HepG2 (cell line): Measurements from ENCODE around the gene AGTPBP1. TPM values are rescaled to one million over a fixed set of nuclear protein-coding genes. Genes with fewer than 3 reads are reported as not detected.

Experiments
- ARID5B ChIP-seq: IDR thresholded peaks from 2 replicates; pipeline ENCODE4 v1.4.0; 2020; ENCODE audit warnings: mild to moderate bottlenecking, missing genetic modification reagents
- ATF7 ChIP-seq, 2 experiments: fragments of 450-650 bp in 1 of 2; sonication (generic) in 1 of 2; formaldehyde crosslinking in 1 of 2; IDR thresholded peaks; 2 replicates each; pipeline versions ENCODE4 v1.4.0 to v1.6.1; 2016 to 2020; ENCODE audit warnings: antibody characterized with exemption in 1 of 2, mild to moderate bottlenecking in 1 of 2, missing genetic modification reagents in 1 of 2
- CREB3 ChIP-seq: sonication (generic); formaldehyde crosslinking; IDR thresholded peaks from 2 replicates; pipeline ENCODE4 v1.5.0; 2020; ENCODE audit warnings: missing genetic modification reagents
- GATAD2A ChIP-seq: IDR thresholded peaks from 2 replicates; pipeline ENCODE4 v1.6.1; 2016
- HOXD1 ChIP-seq: sonication (generic); formaldehyde crosslinking; IDR thresholded peaks from 2 replicates; pipeline ENCODE4 v1.5.0; 2020; ENCODE audit warnings: missing genetic modification reagents
- IKZF4 ChIP-seq: sonication (generic); formaldehyde crosslinking; IDR thresholded peaks from 2 replicates; pipeline ENCODE4 v1.5.1; 2020; ENCODE audit warnings: borderline replicate concordance, mild to moderate bottlenecking, low read depth, missing genetic modification reagents; ENCODE audit errors: not compliant biosample characterization
- PHF21A ChIP-seq: sonication (generic); formaldehyde crosslinking; IDR thresholded peaks from 2 replicates; pipeline ENCODE4 v1.5.0; 2020; ENCODE audit warnings: mild to moderate bottlenecking, missing genetic modification reagents
- PITX1 ChIP-seq: sonication (generic); formaldehyde crosslinking; IDR thresholded peaks from 2 replicates; pipeline ENCODE4 v1.5.1; 2020; ENCODE audit warnings: mild to moderate bottlenecking, missing genetic modification reagents
- POGZ ChIP-seq: sonication (generic); formaldehyde crosslinking; IDR thresholded peaks from 2 replicates; pipeline ENCODE4 v1.4.0; 2020; ENCODE audit warnings: mild to moderate bottlenecking, missing genetic modification reagents
- SMAD9 ChIP-seq: sonication (generic); formaldehyde crosslinking; IDR thresholded peaks from 2 replicates; pipeline ENCODE4 v1.5.1; 2020; ENCODE audit warnings: mild to moderate bottlenecking, missing genetic modification reagents
- SNAPC4 ChIP-seq: sonication (generic); formaldehyde crosslinking; IDR thresholded peaks from 2 replicates; pipeline ENCODE4 v1.4.0; 2020; ENCODE audit warnings: mild to moderate bottlenecking, missing genetic modification reagents
- TAF15 ChIP-seq: fragments of 200-400 bp; formaldehyde crosslinking; IDR thresholded peaks from one replicate; pipeline ENCODE4 v1.6.1; 2018; ENCODE audit warnings: mild to moderate bottlenecking, low read depth, low read length; ENCODE audit not compliant: poor library complexity, severe bottlenecking
- TBX3 ChIP-seq: fragments of 450-650 bp; IDR thresholded peaks from 2 replicates; pipeline ENCODE4 v1.6.1; 2017; ENCODE audit warnings: antibody characterized with exemption, mild to moderate bottlenecking, inconsistent platforms, borderline replicate concordance
- U2AF1 ChIP-seq: fragments of 200-400 bp; formaldehyde crosslinking; optimal IDR thresholded peaks from 2 replicates; pipeline ENCODE3; 2017; ENCODE audit warnings: mild to moderate bottlenecking, low read depth, low read length
- UBTF ChIP-seq: sonication (generic); formaldehyde crosslinking; IDR thresholded peaks from 2 replicates; pipeline ENCODE4 v1.4.0; 2020; ENCODE audit warnings: mild to moderate bottlenecking, missing genetic modification reagents
- ZNF335 ChIP-seq: sonication (generic); formaldehyde crosslinking; IDR thresholded peaks from 2 replicates; pipeline ENCODE4 v1.4.0; 2020; ENCODE audit warnings: missing genetic modification reagents
- ZNF713 ChIP-seq: sonication (generic); formaldehyde crosslinking; IDR thresholded peaks from 2 replicates; pipeline ENCODE4 v1.4.0; 2020; ENCODE audit warnings: mild to moderate bottlenecking, missing genetic modification reagents
- ZNF777 ChIP-seq: sonication (generic); formaldehyde crosslinking; IDR thresholded peaks from 2 replicates; pipeline ENCODE4 v1.4.0; 2020; ENCODE audit warnings: missing genetic modification reagents
- ZNF879 ChIP-seq: sonication (generic); formaldehyde crosslinking; IDR thresholded peaks from 2 replicates; pipeline ENCODE4 v1.8.1; 2023; ENCODE audit warnings: missing genetic modification reagents
- polyA plus RNA-seq, 8 experiments: library from polyadenylated mRNA; depleted of rRNA in 3 of 8; stranded (reverse) in 7 of 8; unstranded in 1 of 8; fragments of >200 nt; fragmentation: Illumina TruSeq in 4 of 8; extraction: Trizol in 4 of 8; gene quantifications; 2 replicates each; pipeline versions ENCODE4 v1.2.1 to v1.2.3, GENCODE V29; 2011 to 2016; ENCODE audit warnings: low read depth in 4 of 8, missing spikeins in 1 of 8, mixed read lengths in 1 of 8; ENCODE audit not compliant: insufficient read depth in 1 of 8
- total RNA-seq, 5 experiments: library from RNA; depleted of rRNA; stranded (reverse); fragments of >200 nt; fragmentation: Illumina TruSeq; extraction: Trizol; gene quantifications; 2 replicates each; pipeline ENCODE4 v1.2.3, GENCODE V29; 2016; ENCODE audit warnings: low read depth in 1 of 5

Gene AGTPBP1
- total and polyA plus RNA-seq, 2 of the 13 experiments (the other 11 are each of a cell fraction or from before 2014, with no cell fraction given): 9.7 to 22.3 TPM

GRCh38 chr9:85723215-85723614 lies 18.5 kb downstream of the AGTPBP1 start (continued):
- TF ChIP-seq SNAPC4 (CRISPR knock-in tag) (no peak), SMAD9 (CRISPR knock-in tag) (no peak), HOXD1 (no peak), UBTF (CRISPR knock-in tag) (peak; percentile 36; the same call in 1 of the 2 replicates), ZNF713 (CRISPR knock-in tag) (no peak), ZNF879 (CRISPR knock-in tag) (no peak), GATAD2A (peak; percentile 76), POGZ (CRISPR knock-in tag) (peak; percentile 91), ATF7 (IDR thresholded peaks at IDR 0.05) (no peak), ATF7 (CRISPR knock-in tag; IDR thresholded peaks at IDR 0.05) (no peak), PITX1 (peak; percentile 44; the same call in 1 of the 2 replicates), PHF21A (CRISPR knock-in tag) (no peak), TAF15 (no peak), IKZF4 (CRISPR knock-in tag) (no peak), ARID5B (CRISPR knock-in tag) (peak; percentile 83), ZNF777 (CRISPR knock-in tag) (no peak), U2AF1 (no peak), CREB3 (CRISPR knock-in tag) (no peak), TBX3 (no peak), ZNF335 (CRISPR knock-in tag) (no peak)
